CD4-positive, alpha-beta T cell treated with Interleukin-4 for 4 hours (primary cell): ENCODE measurements around the gene CEP350.
"Not testable (repeated sequence)": the region's sequence is repeated elsewhere in the genome, so short reads cannot be mapped to it uniquely, and the experiment has no call there.

ENCODE experiments used
- DNase-seq: peaks from one replicate; pipeline ENCODE4 v3.0.0-alpha.2; 2020

The CEP350 gene

GRCh38 chr1:179951383-179952144 is 3.0 kb upstream of the CEP350 start:
- DNase-seq, result no peak

- no peak for DNase-seq
Measured at GRCh38 chr1:179952186-179952585, 2.4 kb upstream of the CEP350 start.

GRCh38 chr1:179953974-179954492 is 577 bp upstream of the CEP350 start:
- DNase-seq, result peak; percentile 54

GRCh38 chr1:179955287-179955680 is 674 bp downstream of the CEP350 start:
- peak; percentile 9 for DNase-seq

GRCh38 chr1:179955731-179956130 is 1.1 kb downstream of the CEP350 start:
- no peak for DNase-seq

- no peak for DNase-seq
Measured at GRCh38 chr1:179958359-179958758, 3.7 kb downstream of the CEP350 start.

- not testable (repeated sequence) for DNase-seq
Measured at GRCh38 chr1:179962168-179962567, 7.6 kb downstream of the CEP350 start.

- DNase-seq, result no peak
Measured at GRCh38 chr1:179966551-179966950, 11.9 kb downstream of the CEP350 start.

GRCh38 chr1:179968284-179968993 is 13.8 kb downstream of the CEP350 start:
- DNase-seq, result no peak

- no peak for DNase-seq
Measured at GRCh38 chr1:179968994-179969919, 14.6 kb downstream of the CEP350 start.

- no peak for DNase-seq
Measured at GRCh38 chr1:179969962-179970361, 15.4 kb downstream of the CEP350 start.

GRCh38 chr1:179971563-179972496 is 17.2 kb downstream of the CEP350 start:
- DNase-seq, result no peak

GRCh38 chr1:179973198-179974110 is 18.8 kb downstream of the CEP350 start:
- no peak for DNase-seq

GRCh38 chr1:179976970-179977651 is 22.5 kb downstream of the CEP350 start:
- no peak for DNase-seq

- no peak for DNase-seq
Measured at GRCh38 chr1:179978199-179979079, 23.8 kb downstream of the CEP350 start.

GRCh38 chr1:179984101-179984500 is 29.5 kb downstream of the CEP350 start:
- DNase-seq, result no peak

- DNase-seq, result no peak
Measured at GRCh38 chr1:179984942-179985341, 30.3 kb downstream of the CEP350 start.

GRCh38 chr1:179990847-179991246 is 36.2 kb downstream of the CEP350 start:
- no peak for DNase-seq

GRCh38 chr1:179995576-179995975 is 41.0 kb downstream of the CEP350 start:
- DNase-seq, result no peak
